ENCODE measurements around the gene RALGAPA1.
"Not testable (repeated sequence)": the region's sequence is repeated elsewhere in the genome, so short reads cannot be mapped to it uniquely, and the experiment has no call there.

- TF ChIP-seq, protein P1, sequence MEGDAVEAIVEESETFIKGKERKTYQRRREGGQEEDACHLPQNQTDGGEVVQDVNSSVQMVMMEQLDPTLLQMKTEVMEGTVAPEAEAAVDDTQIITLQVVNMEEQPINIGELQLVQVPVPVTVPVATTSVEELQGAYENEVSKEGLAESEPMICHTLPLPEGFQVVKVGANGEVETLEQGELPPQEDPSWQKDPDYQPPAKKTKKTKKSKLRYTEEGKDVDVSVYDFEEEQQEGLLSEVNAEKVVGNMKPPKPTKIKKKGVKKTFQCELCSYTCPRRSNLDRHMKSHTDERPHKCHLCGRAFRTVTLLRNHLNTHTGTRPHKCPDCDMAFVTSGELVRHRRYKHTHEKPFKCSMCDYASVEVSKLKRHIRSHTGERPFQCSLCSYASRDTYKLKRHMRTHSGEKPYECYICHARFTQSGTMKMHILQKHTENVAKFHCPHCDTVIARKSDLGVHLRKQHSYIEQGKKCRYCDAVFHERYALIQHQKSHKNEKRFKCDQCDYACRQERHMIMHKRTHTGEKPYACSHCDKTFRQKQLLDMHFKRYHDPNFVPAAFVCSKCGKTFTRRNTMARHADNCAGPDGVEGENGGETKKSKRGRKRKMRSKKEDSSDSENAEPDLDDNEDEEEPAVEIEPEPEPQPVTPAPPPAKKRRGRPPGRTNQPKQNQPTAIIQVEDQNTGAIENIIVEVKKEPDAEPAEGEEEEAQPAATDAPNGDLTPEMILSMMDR (optimal IDR thresholded peaks at IDR 0.05 in 1 of 3, IDR thresholded peaks at IDR 0.05 in 1 of 3, conservative IDR thresholded peaks at IDR 0.05 in 1 of 3; ENCODE audit: extremely low read depth in 1 of 3, insufficient read depth in 2 of 3, low read length in 3 of 3), result not testable (repeated sequence)
- TF ChIP-seq EZH2 (IDR thresholded peaks at IDR 0.05; ENCODE audit: low read length), result not testable (repeated sequence)
Measured at GRCh38 chr14:35776085-35776484, 33.0 kb downstream of the RALGAPA1 start.
